ENCODE results near the gene FBLN2. TPM values are rescaled to one million over a fixed set of nuclear protein-coding genes. Genes with fewer than 3 reads are reported as not detected.

FBLN2 gene
- total RNA-seq, 1 donor from 2014 or later: 94.3 TPM

- H3K27me3 ChIP-seq: no peaks in the 10 kb centered on the region
- peaks cover 62% of the 10 kb centered on the region for H3K4me1 ChIP-seq
- H3K27ac ChIP-seq: no peak overlapping the region
- H3K9me3 ChIP-seq: no peaks in the 10 kb centered on the region
- DNase-seq (ENCODE audit: extremely low spot score in 2 of 2): no peak
- no peak for TF ChIP-seq POLR2AphosphoS5 (IDR thresholded peaks at IDR 0.05; ENCODE audit: insufficient read depth in 1 of 2, low read depth in 1 of 2)
- TF ChIP-seq POLR2A (IDR thresholded peaks at IDR 0.05): no peak
- no peak for TF ChIP-seq CTCF (IDR thresholded peaks at IDR 0.05)
- no peaks in the 10 kb centered on the region for H3K36me3 ChIP-seq
- intact Hi-C loops (cut with DNase I): no loop called here
- H3K4me3 ChIP-seq: no peak overlapping the region
These were observed 24.1 kb downstream of the FBLN2 start for GRCh38 chr3:13572926-13573623.

GRCh38 chr3:13574083-13574797 is 25.3 kb downstream of the FBLN2 start:
- intact Hi-C loops (cut with DNase I): no loop called here
- Histone ChIP-seq H3K27me3 (no peaks in the 10 kb centered on the region), H3K27ac (peak overlapping the region; percentile 78), H3K36me3 (no peaks in the 10 kb centered on the region), H3K4me1 (peaks cover 55% of the 10 kb centered on the region), H3K4me3 (no peak overlapping the region), H3K9me3 (no peaks in the 10 kb centered on the region)
- TF ChIP-seq POLR2AphosphoS5 (IDR thresholded peaks at IDR 0.05; ENCODE audit: insufficient read depth in 1 of 2, low read depth in 1 of 2) (no peak), CTCF (IDR thresholded peaks at IDR 0.05) (no peak), POLR2A (IDR thresholded peaks at IDR 0.05) (no peak)
- no peak for DNase-seq (ENCODE audit: extremely low spot score in 2 of 2)

GRCh38 chr3:13574798-13575451 is 26.0 kb downstream of the FBLN2 start:
- Histone ChIP-seq H3K27me3 (no peaks in the 10 kb centered on the region), H3K9me3 (no peaks in the 10 kb centered on the region), H3K27ac (peak overlapping the region; percentile 78), H3K4me3 (no peak overlapping the region), H3K36me3 (no peaks in the 10 kb centered on the region), H3K4me1 (peaks cover 55% of the 10 kb centered on the region)
- intact Hi-C loops (cut with DNase I): no loop called here
- DNase-seq (ENCODE audit: extremely low spot score in 2 of 2): no peak
- no peak for TF ChIP-seq CTCF (IDR thresholded peaks at IDR 0.05)
- TF ChIP-seq POLR2A (IDR thresholded peaks at IDR 0.05): no peak
- no peak for TF ChIP-seq POLR2AphosphoS5 (IDR thresholded peaks at IDR 0.05; ENCODE audit: insufficient read depth in 1 of 2, low read depth in 1 of 2)

GRCh38 chr3:13575459-13576061 is 26.6 kb downstream of the FBLN2 start:
- Histone ChIP-seq H3K9me3 (no peaks in the 10 kb centered on the region), H3K27me3 (no peaks in the 10 kb centered on the region), H3K36me3 (no peaks in the 10 kb centered on the region), H3K4me1 (peaks cover 59% of the 10 kb centered on the region), H3K27ac (peak overlapping the region; percentile 78), H3K4me3 (no peak overlapping the region)
- DNase-seq (ENCODE audit: extremely low spot score in 2 of 2): no peak
- intact Hi-C loops (cut with DNase I): no loop called here
- TF ChIP-seq POLR2A (IDR thresholded peaks at IDR 0.05) (no peak), POLR2AphosphoS5 (IDR thresholded peaks at IDR 0.05; ENCODE audit: insufficient read depth in 1 of 2, low read depth in 1 of 2) (no peak), CTCF (IDR thresholded peaks at IDR 0.05) (no peak)

Measured in vagina (tissue), 2 donors.